HG03097 (cell line): ENCODE measurements around the gene TTC7B.

ENCODE experiments used
- ATAC-seq: cut with Tn5 transposase; IDR thresholded peaks from one replicate; pipeline ENCODE4 v1.9.1; 2021; ENCODE audit not compliant: unreplicated experiment, low FRiP score

The TTC7B gene

DNA sequence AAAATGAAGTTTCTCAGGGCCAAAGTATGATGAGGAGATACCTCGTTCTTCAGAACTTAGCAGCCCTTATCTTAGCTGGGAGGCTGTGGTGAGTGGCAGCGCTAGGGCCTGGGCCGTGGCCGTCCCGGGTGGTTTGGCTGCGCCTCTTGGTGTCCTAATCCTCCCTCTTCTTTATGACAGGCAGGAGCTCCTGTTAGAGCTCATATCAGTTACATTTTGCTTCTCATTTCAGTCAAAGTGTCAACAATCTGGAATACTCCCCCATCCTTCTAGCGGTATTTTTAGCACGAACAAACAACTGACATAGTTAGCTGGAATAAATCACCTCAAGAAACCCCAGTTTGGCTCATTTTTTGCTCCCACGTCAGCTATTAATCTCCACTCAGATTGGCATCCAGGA, 188.8 kb downstream of the TTC7B start:
- no peak for ATAC-seq

- ATAC-seq = no peak
Measured at GRCh38 chr14:90626550-90626949, 189.7 kb downstream of the TTC7B start.

DNA sequence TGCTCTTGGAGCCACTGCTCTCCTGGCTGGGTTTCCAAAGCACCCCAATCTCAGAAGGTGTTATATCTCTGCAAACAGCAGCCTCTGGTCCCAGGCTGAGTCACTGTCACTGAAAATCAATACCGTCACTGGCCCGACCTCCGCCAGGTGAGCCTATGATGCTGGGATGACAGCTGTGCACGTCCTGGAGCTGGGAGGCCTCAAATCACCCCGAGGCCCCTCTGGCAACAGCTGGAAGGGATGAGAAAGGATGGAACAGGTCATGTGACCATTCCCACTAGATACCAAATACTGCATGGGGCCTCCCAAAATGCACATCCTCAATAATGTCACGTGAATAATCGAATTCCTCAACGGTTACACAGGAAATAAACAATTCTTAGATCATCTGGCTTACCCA, 190.8 kb downstream of the TTC7B start:
- ATAC-seq = no peak

GRCh38 chr14:90624732-90625400, 191.4 kb downstream of the TTC7B start:
- no peak for ATAC-seq

DNA sequence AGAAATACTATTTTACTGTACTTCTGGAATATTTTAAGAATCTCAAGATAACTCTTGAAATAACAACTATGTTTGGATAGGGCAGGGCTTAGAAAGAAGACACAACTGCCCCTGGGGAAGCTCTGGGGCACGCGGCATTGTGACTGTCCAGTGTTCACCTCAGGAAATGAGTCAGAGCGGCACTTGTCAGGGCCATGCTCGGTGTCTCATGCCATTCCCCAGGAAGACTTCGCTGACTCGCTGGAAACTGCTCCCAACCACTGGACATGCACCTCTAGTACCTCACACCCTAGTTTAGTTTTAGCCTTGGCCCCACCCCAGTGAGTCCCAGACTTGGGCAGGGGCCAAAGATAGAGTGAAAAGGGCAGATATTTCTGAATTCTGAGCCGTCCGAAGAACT, 192.0 kb downstream of the TTC7B start:
- ATAC-seq = no peak

GRCh38 chr14:90621201-90621600, 195.0 kb downstream of the TTC7B start:
- ATAC-seq = no peak

- ATAC-seq = no peak
Measured at GRCh38 chr14:90620568-90621077, 195.6 kb downstream of the TTC7B start.

- no peak for ATAC-seq
Measured at GRCh38 chr14:90619911-90620310, 196.3 kb downstream of the TTC7B start.

DNA sequence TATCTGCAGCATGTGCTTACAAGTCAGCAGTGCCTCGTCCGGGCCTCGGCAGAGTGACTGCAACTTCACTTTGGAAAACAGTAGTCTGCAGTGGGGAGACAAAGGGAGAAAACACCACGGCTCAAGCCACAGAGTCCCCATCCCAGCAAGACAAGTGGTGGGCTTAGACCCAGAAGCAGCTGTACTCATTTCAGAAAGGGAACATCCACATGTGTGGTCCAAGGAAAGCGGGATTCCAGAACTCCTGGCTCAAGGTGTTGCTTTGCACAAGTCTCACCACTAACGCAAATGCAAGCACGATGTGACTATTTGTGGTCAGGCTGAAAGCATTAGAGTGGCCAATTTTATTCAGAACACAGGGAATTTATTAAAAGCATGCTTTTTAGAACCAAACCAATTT, 198.3 kb downstream of the TTC7B start:
- no peak for ATAC-seq

GRCh38 chr14:90616881-90617280, 199.3 kb downstream of the TTC7B start:
- no peak for ATAC-seq

DNA sequence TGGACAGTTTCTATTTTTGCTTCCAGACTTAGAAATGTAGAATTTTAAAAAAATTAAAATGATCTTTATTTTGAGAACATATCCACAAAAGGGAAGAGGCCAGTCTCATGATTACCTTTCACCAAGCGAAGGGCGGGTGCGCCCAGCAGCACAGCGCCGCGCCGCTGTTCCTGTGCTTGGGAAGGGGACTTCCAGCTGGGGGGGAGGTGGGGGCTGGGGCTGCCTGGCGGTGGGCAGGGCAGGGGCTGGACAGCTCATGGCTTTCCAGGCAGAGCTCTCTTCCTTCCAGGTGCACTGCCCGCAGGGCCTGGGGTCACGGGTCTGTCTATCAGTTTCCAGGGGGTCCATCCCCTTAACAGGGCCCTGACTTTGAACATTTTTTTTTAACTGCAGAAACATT, 199.9 kb downstream of the TTC7B start:
- no peak for ATAC-seq

DNA sequence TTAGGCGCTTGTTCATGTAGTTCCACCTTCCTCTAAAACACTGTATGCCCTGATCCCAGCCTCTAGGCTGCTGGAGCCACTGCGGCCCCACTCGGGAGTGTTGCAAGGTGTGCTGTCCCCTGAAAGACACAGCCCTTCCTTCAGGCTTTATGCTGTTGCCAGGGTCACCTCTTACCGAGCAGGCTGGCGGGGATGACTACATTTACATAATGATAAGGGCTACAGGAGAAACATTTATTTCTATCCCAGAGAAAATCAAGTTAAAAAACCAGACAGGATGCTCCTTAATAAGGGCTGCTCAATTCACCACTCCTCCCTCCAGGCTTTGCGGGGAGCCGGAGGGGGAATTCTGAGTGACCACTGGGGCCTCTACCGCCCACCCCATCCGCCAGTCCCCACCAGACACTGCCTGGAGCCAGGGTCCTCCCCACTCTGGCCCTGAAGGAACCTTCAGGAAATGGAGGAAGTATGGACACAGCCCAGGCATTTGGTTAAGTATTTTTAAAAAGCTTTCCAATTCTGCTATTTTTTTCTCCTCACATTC, 200.6 kb downstream of the TTC7B start:
- ATAC-seq = no peak

GRCh38 chr14:90614696-90615516, 201.3 kb downstream of the TTC7B start:
- ATAC-seq = no peak

- ATAC-seq = no peak
Measured at GRCh38 chr14:90613997-90614396, 202.2 kb downstream of the TTC7B start.

GRCh38 chr14:90613453-90613852, 202.8 kb downstream of the TTC7B start:
- ATAC-seq = no peak

- ATAC-seq = no peak
Measured at GRCh38 chr14:90612801-90613200, 203.4 kb downstream of the TTC7B start.

DNA sequence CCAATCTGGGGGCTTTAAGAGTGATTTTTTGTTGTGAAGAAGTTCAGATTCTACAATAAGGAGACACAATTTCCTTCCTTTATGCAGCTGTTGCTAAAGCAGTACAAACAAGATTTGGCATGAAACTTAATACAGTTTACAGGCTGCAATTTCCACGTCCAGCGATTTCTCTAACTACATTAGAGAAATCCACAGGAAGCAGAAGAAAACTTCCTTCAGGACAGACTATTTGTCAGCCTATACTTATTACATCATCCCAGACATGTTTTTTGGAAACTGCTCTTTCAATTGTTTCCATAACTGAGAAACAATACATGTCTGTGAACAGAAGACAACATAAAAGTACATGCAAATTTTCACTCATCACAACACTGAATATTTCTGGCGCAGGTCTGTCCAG, 204.3 kb downstream of the TTC7B start:
- ATAC-seq = no peak

- no peak for ATAC-seq
Measured at GRCh38 chr14:90611501-90611900, 204.7 kb downstream of the TTC7B start.

- no peak for ATAC-seq
Measured at GRCh38 chr14:90610346-90611040, 205.7 kb downstream of the TTC7B start.

DNA sequence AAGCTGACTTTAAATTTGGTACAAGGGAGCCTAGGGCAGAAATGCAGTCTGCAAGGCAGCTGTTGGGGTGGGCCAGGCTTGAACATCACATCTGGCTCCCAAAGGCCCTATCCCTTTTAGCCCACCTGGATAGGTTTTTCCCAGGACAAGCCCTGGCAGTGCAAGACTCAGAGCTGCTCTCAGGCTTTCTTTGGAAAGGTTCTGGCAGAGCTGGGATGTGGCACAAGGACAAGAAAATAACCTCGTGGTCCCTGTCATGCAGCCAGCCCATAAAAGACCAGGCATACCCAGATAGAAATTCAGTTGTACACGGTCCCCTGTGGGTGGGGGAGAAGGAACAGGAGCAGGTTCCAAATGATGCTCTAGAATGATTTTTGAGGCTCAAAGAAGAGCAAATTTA, 206.9 kb downstream of the TTC7B start:
- no peak for ATAC-seq

- ATAC-seq = no peak
Measured at GRCh38 chr14:90608929-90609341, 207.3 kb downstream of the TTC7B start.
